HT1080 (cell line): Measurements from ENCODE around the gene CTAG2. TPM values are rescaled to one million over a fixed set of nuclear protein-coding genes. Genes with fewer than 3 reads are reported as not detected.
"Not testable (repeated sequence)": the region's sequence is repeated elsewhere in the genome, so short reads cannot be mapped to it uniquely, and the experiment has no call there.

Experiments
- DNase-seq: peaks from one replicate; pipeline ENCODE4 v3.0.0-alpha.2; 2015; ENCODE audit warnings: low read depth
- total RNA-seq: library from RNA; depleted of rRNA; stranded (reverse); fragments of >200 nt; shearing (Covaris generic); gene quantifications from 2 replicates; pipeline ENCODE4 v1.2.3, GENCODE V29; 2014

The CTAG2 gene
- total RNA-seq, 1 experiment from 2014 or later, result 633 TPM

DNA sequence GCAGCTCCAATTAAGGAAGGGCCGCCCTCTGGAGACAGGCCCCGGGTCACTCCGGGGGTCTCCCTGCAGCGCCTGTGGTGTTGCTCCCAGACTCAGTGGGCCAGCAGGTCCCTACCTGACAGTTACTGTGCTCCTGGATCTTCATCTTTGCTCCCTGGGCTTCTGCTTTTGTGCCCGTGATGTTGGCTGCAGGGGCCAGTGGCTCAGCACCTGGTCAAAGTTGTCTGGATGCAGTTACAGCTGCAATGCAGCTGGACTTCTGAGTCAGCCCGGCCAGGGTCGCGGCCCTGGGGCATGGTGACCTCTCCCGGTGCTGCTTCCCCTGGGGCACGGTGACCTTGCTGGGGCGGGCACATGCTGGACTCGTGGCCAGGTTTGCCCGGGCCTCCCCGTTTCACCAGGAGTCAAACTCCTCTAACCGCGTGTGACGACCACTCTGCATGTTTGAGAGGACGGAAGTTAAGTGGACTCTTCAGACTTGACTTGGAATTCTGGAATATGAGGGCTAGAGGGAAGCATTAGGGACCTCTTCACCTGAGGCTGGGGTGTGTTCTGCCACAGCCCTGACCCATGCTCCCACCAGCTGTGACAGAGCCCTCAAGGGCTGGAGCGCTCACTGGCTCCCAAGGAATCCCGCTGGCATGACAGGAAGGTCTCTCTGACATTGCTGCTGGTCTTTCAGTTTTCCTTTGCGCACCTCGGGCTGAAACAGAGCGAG is 3.7 kb downstream of the CTAG2 start:
- no peak for DNase-seq

DNA sequence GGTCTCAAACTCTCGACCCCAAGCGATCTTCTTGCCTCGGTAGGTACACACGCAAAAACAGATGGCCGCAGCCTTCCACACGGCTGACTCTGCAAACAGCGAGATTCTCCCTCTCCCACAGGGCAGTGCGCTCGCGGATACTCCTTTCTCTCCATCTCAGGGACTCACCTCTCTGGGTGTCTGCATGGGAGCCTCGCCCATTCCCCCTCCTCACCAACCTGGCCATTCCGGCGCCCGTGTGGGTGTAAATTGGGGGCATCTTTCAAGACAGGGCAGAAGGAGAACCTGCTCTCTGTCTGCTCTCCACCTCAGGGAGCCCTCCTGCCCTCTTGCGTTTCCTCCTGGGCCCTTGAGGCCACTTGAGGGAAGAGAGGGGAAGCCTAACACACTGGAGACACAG is 4.4 kb downstream of the CTAG2 start:
- no peak for DNase-seq

DNA sequence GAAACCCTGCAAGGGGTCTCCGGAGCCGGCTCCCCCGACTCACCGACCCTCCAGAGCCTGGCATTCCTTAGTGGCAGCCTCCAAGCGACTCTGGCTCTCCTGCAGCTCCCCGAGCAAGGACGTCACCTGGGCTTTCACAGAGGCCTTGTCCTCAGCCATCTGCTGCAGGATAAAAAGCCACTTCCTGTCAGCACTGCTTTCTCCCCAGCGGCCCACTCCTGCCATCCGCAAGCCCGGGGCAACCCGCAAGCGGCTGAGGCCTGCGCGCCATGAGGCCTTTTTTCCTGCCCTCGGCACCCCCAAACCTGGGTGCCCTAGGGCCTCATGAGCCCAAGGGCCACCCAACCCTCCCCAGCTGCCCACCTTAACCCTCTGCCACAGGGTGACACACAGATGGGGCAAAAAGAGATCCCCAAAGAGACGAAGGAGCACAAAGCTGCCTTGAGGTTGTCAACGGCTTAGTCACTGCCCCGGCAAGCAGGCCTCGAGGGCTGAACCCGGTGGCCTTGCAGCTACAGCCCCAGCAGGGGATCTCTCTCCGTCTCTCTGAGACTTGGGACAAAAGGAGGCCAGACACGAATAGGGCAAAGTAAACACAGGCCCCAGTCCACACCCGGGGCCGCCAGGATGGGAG is 7.5 kb downstream of the CTAG2 start:
- not testable (repeated sequence) for DNase-seq

DNA sequence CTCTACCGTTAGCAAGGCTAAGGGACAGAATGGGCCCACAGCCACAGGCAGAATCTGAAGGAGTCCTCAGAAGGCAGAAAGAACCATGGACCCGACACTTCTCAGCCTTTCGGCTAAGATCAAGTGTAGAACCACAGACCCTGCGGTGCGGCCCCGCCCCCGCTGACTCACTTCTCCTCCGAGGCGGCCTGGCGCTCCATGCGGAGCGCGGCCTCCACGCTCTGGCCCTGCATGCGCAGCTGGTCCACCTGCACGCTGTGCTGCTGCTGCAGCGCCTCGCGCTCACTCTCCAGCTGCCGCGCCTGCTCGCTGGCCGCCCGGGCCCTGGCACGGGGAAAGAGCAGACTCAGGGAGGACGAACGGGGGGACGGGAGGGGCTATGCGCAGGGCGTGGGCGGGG is 9.7 kb downstream of the CTAG2 start:
- not testable (repeated sequence) for DNase-seq

DNA sequence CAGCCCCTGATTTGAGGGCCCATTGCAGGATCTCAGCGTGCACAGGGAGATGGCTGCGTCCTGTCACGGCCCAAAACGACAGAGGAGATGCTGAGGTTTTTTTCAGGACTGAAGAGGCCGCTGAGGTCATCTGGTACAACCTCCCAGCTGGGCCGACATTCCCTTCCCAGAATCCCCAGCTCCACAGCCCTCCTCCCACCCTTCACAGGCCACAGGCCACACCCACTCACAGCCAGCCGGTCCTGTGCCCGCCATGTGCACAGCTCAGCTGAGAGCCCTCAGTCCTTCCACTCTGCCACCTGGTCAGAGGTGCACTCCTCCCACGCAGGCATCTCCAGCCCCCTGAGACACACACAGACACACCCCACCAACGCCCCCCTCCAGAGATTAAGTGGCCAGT is 11.6 kb downstream of the CTAG2 start:
- DNase-seq, result not testable (repeated sequence)

DNA sequence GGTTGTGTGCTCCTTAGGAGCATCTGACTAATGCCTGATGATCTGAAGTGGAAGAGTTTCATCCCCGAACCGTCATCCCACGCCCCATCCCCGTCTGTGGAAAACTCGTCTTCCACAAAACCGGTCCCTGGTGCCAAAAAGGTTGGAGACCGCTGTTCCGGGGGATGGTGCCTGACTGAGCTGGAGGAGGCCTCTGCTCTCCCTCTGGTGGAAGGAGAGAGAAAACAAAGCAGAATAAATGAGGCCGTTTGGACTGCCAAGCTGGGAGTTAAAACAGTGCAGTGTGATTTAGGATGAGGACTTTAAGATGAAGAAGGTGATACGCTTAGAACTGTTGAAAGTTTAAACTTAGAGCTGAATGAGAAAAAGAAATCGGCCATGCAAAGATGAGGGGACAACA is 19.7 kb downstream of the CTAG2 start:
- not testable (repeated sequence) for DNase-seq

DNA sequence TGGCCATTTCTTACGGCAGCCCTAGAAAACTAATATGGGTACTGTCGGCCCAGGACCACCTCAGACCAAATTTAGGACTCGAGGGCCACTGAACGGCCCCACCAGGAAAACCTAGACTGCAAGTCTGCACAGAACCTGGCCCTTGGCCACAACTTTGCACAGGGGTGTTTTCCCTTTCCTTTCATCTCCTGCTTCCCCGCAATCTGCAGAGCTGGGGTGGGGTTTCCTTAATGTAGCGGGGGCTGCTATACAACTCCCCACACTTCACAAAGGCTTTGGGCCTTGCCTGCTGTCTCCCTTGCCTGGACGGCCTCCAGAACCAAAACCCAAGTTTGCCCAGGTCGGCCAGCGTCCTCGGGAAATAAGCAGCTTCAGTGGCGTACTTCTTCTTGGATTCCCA is 22.4 kb downstream of the CTAG2 start:
- not testable (repeated sequence) for DNase-seq

DNA sequence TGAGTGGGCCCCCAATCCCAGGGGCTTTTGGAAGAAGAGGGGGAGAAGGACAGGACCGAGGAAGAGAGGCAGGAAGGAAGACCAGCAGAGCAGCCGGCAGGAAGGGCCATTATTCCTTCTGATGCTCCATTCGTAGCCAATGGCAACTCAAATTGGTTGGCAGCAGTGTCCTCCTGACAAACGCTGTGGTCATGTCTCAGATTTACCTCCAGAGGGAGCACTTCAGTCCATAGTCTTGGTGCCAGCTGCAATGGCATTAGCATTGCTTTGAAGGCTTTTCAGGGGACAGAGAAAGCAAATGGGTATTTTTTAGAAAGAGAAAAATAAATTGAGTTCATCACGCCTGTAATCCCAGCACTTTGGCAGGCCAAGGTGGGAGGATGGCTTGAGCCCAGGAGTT is 24.4 kb downstream of the CTAG2 start:
- not testable (repeated sequence) for DNase-seq

DNA sequence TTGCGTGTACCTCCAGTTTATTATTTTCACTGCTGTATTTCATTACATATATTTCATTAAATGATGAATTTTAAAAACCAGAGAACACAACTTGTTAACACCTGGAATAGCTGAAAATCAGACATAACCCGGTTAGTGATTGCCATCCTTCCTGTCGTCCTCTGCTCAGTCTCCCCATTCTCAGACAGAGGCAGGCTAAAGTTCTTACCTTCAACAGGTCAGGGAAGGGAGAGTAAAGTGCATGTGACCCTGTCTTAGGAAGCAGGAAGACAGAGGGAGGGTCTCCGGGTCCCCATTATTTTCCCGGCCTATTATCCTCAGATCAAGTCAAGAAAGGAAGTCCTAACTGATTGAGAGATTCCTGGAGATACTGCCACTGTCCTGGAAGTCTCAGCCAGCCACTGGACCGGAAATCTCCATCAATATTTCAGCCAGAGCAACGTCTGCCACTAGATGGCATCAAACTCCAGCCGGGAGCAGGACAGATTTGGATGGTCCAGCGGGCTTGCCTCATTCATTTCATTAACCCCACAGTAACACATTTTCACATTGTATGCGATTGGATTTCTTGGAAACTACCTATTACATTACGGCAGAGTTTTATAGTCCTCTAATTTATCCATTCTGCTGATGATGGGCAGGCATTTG is 32.5 kb downstream of the CTAG2 start:
- DNase-seq, result not testable (repeated sequence)

DNA sequence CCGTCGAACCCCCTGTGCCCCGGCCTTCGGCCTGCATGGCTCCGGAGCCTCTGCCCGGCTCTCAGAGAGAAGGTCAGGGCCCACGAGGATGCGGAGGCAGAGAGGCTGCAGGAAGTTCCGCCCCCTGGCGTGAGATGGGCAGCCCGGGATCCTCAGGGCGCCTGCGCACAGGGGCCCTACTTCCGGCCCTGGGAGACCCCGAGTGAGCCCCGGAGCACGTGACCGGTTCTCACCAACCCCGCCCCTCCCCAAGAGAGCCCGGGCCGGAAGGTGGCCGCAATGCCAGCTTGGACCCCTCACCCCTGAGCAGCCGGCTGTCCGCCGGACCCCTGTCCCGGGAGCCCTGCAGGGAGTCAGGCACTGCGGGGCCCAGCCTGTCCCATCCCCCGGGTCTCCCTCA is 34.2 kb downstream of the CTAG2 start, which contains the start of gene CTAG1B:
Gene CTAG1B, minus strand, starts transcription at position 101 of the 400 bp plus-strand sequence. Its CDS starts 64 bp downstream, at position 37.
- not testable (repeated sequence) for DNase-seq

DNA sequence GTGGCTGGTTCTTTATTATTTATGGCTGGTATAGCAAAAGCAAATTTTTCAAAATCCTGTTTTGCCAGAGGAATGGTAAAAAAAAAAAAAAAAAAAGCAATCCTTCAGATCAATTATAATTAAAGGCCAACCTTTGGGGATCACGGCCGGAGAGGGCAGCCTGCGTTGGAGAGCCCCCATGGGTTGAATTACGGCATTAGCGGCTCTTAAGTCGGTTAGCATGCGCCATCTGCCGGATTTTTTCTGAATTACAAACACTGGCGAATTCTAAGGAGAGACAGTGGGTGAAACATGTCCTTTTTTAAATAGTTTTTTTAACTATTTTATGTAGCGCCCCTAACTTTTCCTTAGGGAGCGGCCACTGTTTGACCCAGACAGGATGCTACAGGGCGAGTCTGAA is 39.8 kb downstream of the CTAG2 start:
- DNase-seq, result not testable (repeated sequence)

DNA sequence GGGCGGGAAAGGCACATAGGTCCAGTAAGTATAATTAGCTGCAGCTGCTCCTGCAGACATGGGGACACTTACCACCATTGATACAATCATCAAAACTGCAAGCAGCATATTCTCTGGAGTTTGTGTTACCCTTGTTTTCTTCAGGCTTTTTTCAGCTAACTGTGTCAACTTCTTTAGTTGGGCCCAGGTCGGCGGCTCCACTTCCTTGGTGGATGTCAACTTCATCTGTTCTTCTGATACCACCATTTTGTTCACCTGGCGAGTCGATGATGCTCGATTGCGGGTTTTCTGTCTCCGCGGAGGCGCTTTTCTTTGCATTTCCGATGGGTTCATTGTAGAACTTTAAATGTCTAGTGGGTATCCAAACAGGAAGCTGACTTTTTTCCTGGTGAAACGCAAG is 42.2 kb downstream of the CTAG2 start:
- not testable (repeated sequence) for DNase-seq

DNA sequence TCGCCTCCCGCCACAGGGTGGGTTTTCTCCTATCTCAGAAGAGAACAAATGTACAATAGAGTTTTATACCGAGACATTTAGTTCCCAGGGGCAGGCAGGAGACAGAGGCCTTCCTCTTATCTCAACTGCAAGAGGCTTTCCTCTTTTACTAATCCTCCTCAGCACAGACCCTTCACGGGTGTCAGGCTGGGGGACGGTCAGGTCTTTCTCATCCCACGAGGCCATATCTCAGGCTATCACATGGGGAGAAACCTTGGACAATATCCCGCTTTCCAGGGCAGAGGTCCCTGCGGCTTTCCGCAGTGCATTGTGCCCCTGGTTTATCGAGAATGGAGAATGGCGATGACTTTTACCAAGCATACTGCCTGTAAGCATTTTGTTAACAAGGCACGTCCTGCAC is 44.6 kb downstream of the CTAG2 start:
- DNase-seq, result not testable (repeated sequence)

DNA sequence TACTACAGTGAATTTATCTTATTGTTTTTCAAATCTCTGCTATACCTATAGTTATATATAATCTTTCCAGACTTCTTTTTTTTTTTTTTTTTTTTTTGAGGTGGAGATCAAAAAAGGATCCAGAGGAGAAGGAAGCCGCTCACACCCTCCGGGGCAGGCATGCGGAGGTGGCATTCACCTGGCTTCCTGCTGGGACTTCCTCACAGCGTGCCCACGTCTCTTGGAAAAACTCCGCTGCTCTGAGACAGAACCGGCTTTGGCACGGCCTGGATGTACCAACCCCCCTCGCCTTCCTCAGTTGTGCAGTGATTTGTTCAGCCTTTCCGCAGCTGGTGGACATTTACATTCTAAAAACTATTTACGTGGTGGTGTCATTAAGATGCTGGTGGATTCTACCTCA is 45.4 kb downstream of the CTAG2 start:
- DNase-seq, result not testable (repeated sequence)

DNA sequence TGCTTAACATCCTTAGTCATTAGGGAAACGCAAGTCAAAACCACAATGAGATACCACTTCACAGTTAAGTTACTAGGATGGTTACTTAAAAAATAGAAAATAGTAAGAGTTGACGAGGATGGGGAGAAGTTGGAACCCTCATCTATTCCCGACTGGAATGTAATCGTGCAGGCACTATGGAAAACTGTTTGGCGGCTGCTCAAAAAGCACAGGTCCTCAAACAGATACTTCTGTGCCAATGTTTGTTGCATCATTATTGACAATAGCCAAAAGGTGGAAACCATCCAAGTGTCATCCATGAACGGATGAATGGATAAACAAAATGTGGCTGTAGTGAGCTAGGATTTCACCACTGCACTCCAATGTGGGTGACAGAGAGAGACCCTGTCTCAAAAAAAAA is 46.0 kb downstream of the CTAG2 start:
- DNase-seq, result no peak

DNA sequence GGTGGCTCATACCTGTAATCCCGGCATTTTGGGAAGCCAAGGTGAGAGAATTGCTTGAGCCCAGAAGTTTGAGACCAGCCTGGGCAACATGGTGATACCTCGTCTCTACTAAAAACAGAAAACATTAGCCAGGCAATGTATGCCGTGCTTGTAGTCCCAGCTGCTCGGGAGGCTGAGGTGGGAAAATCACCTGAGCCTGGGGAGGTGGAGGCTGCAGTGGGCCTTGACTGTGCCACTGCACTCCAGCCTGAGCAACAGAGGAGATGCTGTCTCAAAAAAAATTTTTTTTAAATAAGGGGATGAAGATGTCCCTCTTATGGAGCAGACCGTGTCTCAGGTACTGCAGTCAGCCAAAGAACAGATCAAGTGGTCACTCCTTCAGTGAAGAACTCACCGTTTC is 47.8 kb downstream of the CTAG2 start:
- no peak for DNase-seq

DNA sequence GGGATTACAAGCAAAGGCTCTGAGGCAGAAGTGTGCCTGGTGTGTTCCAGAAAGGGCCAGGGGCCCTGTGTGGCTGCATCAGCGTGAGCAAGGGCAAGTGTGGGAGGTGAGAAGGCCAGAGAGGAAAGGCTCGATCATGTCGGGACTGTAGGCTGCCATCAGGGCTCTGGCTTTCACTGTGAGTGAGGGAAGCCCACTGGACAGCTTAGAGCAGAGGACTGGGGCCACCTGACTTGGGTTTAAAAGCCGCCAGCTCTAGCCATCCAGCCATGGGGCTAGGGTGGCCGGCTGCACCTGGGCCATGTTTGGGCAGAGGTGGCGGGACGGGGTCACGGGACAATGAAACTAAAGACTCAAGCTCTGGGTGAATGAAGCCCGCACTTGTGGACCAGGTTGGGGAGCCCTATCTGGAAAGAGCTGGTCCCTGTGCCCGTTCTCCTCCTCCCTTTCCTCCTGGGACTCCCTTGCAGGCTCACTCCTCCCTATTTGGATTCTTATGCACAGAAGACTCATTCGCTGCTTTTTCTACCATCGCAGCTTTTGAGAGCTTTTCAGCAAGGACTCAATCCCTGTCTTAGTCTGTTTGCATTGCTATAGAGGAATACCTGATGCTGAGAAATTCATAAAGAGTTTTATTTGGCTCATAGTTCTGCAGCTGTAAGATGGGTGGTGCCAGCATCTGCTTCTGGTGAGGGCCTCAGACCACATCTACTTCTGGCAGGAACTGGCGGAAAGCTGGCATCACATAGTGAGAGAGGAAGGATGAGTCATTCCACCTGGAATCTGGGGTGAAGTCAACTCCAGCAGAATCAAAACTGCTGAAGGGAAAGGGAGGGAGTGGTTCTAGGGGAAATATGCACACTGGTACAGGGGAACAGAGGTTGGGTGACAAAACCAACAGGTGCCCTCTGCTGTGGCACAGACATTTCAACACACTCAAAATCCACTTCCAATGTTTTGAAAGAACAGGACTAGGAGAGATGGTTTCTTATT is 49.6 kb downstream of the CTAG2 start:
- peak; percentile 90 for DNase-seq

DNA sequence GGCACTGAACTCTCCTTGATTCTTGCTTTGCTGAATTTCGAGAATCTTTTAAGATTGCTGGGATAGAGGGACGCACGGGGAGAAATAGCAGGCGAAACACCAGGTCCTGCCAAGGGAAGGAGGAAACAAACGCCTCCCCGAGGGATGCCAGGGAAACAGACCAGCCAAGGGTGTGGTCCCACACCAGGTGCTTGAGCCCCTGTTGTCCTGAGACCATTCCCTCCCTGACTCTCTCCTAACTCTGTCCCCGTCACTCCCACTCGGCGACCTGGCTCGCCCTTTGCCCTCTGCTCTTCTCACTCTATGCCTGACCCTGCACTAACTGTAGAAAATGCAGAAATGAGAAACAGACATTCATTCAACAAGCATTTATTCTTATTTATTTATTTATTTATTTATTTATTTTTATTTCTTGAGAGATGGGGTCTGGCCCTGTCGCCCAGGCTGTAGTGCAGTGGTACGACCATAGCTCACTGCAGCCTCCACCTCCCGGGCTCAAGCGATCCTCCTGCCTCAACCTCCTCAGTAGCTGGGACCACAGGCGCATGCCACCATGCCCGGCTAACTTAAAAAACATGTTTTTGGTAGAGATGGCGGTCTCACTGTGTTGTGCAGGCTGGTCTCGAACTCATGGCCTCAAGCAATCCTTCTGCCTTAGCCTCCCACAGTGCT is 50.5 kb downstream of the CTAG2 start:
- DNase-seq, result no peak

DNA sequence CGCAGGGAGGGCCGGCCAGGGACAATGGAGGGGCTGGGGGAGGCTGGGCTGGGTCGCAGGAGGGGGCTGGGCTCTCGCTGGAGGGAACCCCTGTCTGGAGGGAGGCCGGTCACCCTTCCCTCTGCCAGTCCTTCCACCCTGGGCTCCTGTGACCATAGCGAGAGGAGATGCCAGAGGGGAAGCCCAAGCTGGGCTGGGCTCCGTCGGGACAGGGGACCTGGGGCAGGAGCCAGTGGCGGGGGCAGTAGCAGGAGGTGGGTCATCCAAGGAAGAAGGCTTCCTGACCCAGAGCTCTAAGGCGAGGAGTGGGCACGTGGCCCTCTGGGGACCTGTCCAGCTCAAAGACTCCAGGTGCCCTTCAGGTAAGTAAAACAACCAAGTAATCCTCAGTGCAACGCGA is 51.2 kb downstream of the CTAG2 start:
- no peak for DNase-seq
